Left lung (tissue), 10 donors: ENCODE results near the gene APOL3. TPM values are rescaled to one million over a fixed set of nuclear protein-coding genes. Genes with fewer than 3 reads are reported as not detected.

Experiments
- ATAC-seq: fragments of 200-7000 bp; cut with Tn5 transposase; one replicate; pipeline ENCODE4 v1.9.1; 2020; ENCODE audit warnings: moderate library complexity
- DNase-seq, 4 donors: peaks; one replicate each; pipeline ENCODE4 v3.0.0-alpha.2; 2013 to 2020
- H3K27ac ChIP-seq, 2 donors: fragments of 200-600 bp; sonication (generic) in 1 of 2; one replicate each; pipeline versions ENCODE4 v1.5.0 to v1.8.0; 2020 to 2021
- H3K27me3 ChIP-seq, 2 donors: fragments of 200-600 bp; sonication (generic) in 1 of 2; one replicate each; pipeline versions ENCODE4 v1.5.0 to v1.8.0; 2020 to 2021
- H3K36me3 ChIP-seq, 2 donors: fragments of 200-600 bp; sonication (generic) in 1 of 2; one replicate each; pipeline versions ENCODE4 v1.5.0 to v1.8.0; 2020 to 2021
- H3K4me1 ChIP-seq, 2 donors: fragments of 200-600 bp; one replicate each; pipeline ENCODE4 v1.8.0; 2021
- H3K4me3 ChIP-seq, 2 donors: fragments of 200-600 bp; sonication (generic) in 1 of 2; one replicate each; pipeline versions ENCODE4 v1.5.0 to v1.8.0; 2020 to 2021; ENCODE audit warnings: mild to moderate bottlenecking in 1 of 2
- H3K9me3 ChIP-seq, 2 donors: fragments of 200-600 bp; sonication (generic) in 1 of 2; one replicate each; pipeline versions ENCODE4 v1.5.0 to v1.8.0; 2020 to 2021
- CTCF ChIP-seq, 2 donors: fragments of 200-600 bp; sonication (generic) in 1 of 2; IDR thresholded peaks; one replicate each; pipeline versions ENCODE4 v1.5.0 to v1.8.0; 2021; ENCODE audit warnings: antibody characterized with exemption in 2 of 2
- intact Hi-C, 2 donors: fragments of 100-400 bp; cut with DNase I; formaldehyde crosslinking; loops; one replicate each; pipeline versions ENCODE4 v1.11.2 to v1.14.2; 2022
- polyA plus RNA-seq, 6 donors: library from polyadenylated mRNA; unstranded; fragments of 120-200 nt; gene quantifications; one replicate each; pipeline ENCODE4 v1.2.1, GENCODE V29; 2013; ENCODE audit not compliant: insufficient read length in 6 of 6
- total RNA-seq, 2 donors: library from RNA; stranded (reverse); fragmentation: NEBNext Ultra II Directional; extraction: Animal tissue kit (Norgen Biotek cat#: 25700); gene quantifications; one replicate each; pipeline ENCODE4 v1.2.1, GENCODE V29; 2021
- donor health status: DM: no; HTN: yes; CAD: no.
- donor health status: DM: no; HTN: no; CAD: no.

The APOL3 gene
- total and polyA plus RNA-seq, 8 donors = 27.0 to 57.9 (median 42.0) TPM

GRCh38 chr22:36180038-36180880 lies 19.7 kb upstream of the APOL3 start:
- no peaks in the 10 kb centered on the region for H3K27me3 ChIP-seq
- H3K36me3 ChIP-seq = no peaks in the 10 kb centered on the region
- ATAC-seq (peak; percentile 98), DNase-seq (peak; percentile 61 to 91 (median 80))
- peak; percentile 92 to 93 for TF ChIP-seq CTCF (IDR thresholded peaks at IDR 0.05)
- no peaks in the 10 kb centered on the region for H3K9me3 ChIP-seq
- H3K4me3 ChIP-seq = no peak overlapping the region
- H3K4me1 ChIP-seq = peaks cover 0 to 9% of the 10 kb centered on the region in 2 donors
- H3K27ac ChIP-seq = no peak overlapping the region
- intact Hi-C loops = loop anchor here in 1 of 2 donors (5.0 kb wide), 1 partner anchor 33 kb away; no protein-coding TSS in a partner anchor

- TF ChIP-seq CTCF (IDR thresholded peaks at IDR 0.05) = no peak
- H3K27me3 ChIP-seq = no peaks in the 10 kb centered on the region
- no peaks in the 10 kb centered on the region for H3K36me3 ChIP-seq
- no peaks in the 10 kb centered on the region for H3K9me3 ChIP-seq
- no peak overlapping the region for H3K4me3 ChIP-seq
- intact Hi-C loops = no loop called here
- H3K27ac ChIP-seq = no peak overlapping the region
- ATAC-seq (no peak), DNase-seq (no peak)
- H3K4me1 ChIP-seq = peaks cover 0 to 9% of the 10 kb centered on the region in 2 donors
These were observed 16.6 kb upstream of the APOL3 start for GRCh38 chr22:36177160-36177559.

GRCh38 chr22:36175892-36176291 lies 15.3 kb upstream of the APOL3 start:
- H3K27me3 ChIP-seq = no peaks in the 10 kb centered on the region
- H3K9me3 ChIP-seq = no peaks in the 10 kb centered on the region
- no peak overlapping the region for H3K27ac ChIP-seq
- H3K4me1 ChIP-seq = peaks cover 0 to 9% of the 10 kb centered on the region in 2 donors
- intact Hi-C loops = no loop called here
- ATAC-seq (no peak), DNase-seq (no peak)
- no peak for TF ChIP-seq CTCF (IDR thresholded peaks at IDR 0.05)
- no peaks in the 10 kb centered on the region for H3K36me3 ChIP-seq
- no peak overlapping the region for H3K4me3 ChIP-seq

- intact Hi-C loops = no loop called here
- Histone ChIP-seq H3K4me3 (no peak overlapping the region), H3K27ac (no peak overlapping the region), H3K27me3 (no peaks in the 10 kb centered on the region), H3K36me3 (no peaks in the 10 kb centered on the region), H3K4me1 (no peaks in the 10 kb centered on the region), H3K9me3 (peaks cover 0 to 3% of the 10 kb centered on the region in 2 donors)
- DNase-seq (no peak), ATAC-seq (no peak)
- no peak for TF ChIP-seq CTCF (IDR thresholded peaks at IDR 0.05)
These were observed 11.4 kb upstream of the APOL3 start for GRCh38 chr22:36171941-36172340.

GRCh38 chr22:36166518-36167220 lies 6.1 kb upstream of the APOL3 start:
- no peak overlapping the region for H3K4me3 ChIP-seq
- no peaks in the 10 kb centered on the region for H3K36me3 ChIP-seq
- ATAC-seq = no peak
- peaks cover 7 to 43% of the 10 kb centered on the region in 2 donors for H3K4me1 ChIP-seq
- intact Hi-C loops = no loop called here
- no peaks in the 10 kb centered on the region for H3K27me3 ChIP-seq
- H3K27ac ChIP-seq = no peak overlapping the region
- TF ChIP-seq CTCF (IDR thresholded peaks at IDR 0.05) = no peak
- peaks cover 0 to 3% of the 10 kb centered on the region in 2 donors for H3K9me3 ChIP-seq
- no peak for DNase-seq
